ENCODE measurements around the gene MDM4.

The MDM4 gene

GRCh38 chr1:204530932-204531331, 14.7 kb downstream of the MDM4 start:
- no peak for TF ChIP-seq CTCF (conservative IDR thresholded peaks at IDR 0.05; ENCODE audit: control insufficient read depth, insufficient read depth, low read depth, low read length)
- H3K4me3 ChIP-seq (ENCODE audit: control insufficient read depth, low read depth, low read length), result no peak overlapping the region
- no peak for DNase-seq (ENCODE audit: low read depth)

- DNase-seq (ENCODE audit: low read depth), result no peak
- no peak overlapping the region for H3K4me3 ChIP-seq (ENCODE audit: control insufficient read depth, low read depth, low read length)
- TF ChIP-seq CTCF (conservative IDR thresholded peaks at IDR 0.05; ENCODE audit: control insufficient read depth, insufficient read depth, low read depth, low read length), result no peak
Measured at GRCh38 chr1:204532832-204533231, 16.6 kb downstream of the MDM4 start.

GRCh38 chr1:204541626-204542025, 25.4 kb downstream of the MDM4 start:
- no peak for TF ChIP-seq CTCF (conservative IDR thresholded peaks at IDR 0.05; ENCODE audit: control insufficient read depth, insufficient read depth, low read depth, low read length)
- no peak overlapping the region for H3K4me3 ChIP-seq (ENCODE audit: control insufficient read depth, low read depth, low read length)
- no peak for DNase-seq (ENCODE audit: low read depth)

GRCh38 chr1:204544321-204544720, 28.1 kb downstream of the MDM4 start:
- TF ChIP-seq CTCF (conservative IDR thresholded peaks at IDR 0.05; ENCODE audit: control insufficient read depth, insufficient read depth, low read depth, low read length), result no peak

GRCh38 chr1:204545202-204545601, 29.0 kb downstream of the MDM4 start:
- no peak for TF ChIP-seq CTCF (conservative IDR thresholded peaks at IDR 0.05; ENCODE audit: control insufficient read depth, insufficient read depth, low read depth, low read length)
- DNase-seq (ENCODE audit: low read depth), result peak; percentile 60
- no peak overlapping the region for H3K4me3 ChIP-seq (ENCODE audit: control insufficient read depth, low read depth, low read length)

More at GRCh38 chr1:204544321-204544720, 28.1 kb downstream of the MDM4 start:
- DNase-seq (ENCODE audit: low read depth), result peak; percentile 72
- H3K4me3 ChIP-seq (ENCODE audit: control insufficient read depth, low read depth, low read length), result no peak overlapping the region

GRCh38 chr1:204545881-204546280, 29.7 kb downstream of the MDM4 start:
- no peak for DNase-seq (ENCODE audit: low read depth)
- no peak overlapping the region for H3K4me3 ChIP-seq (ENCODE audit: control insufficient read depth, low read depth, low read length)
- no peak for TF ChIP-seq CTCF (conservative IDR thresholded peaks at IDR 0.05; ENCODE audit: control insufficient read depth, insufficient read depth, low read depth, low read length)

GRCh38 chr1:204548265-204548664, 32.1 kb downstream of the MDM4 start:
- no peak for TF ChIP-seq CTCF (conservative IDR thresholded peaks at IDR 0.05; ENCODE audit: control insufficient read depth, insufficient read depth, low read depth, low read length)
- no peak for DNase-seq (ENCODE audit: low read depth)
- no peak overlapping the region for H3K4me3 ChIP-seq (ENCODE audit: control insufficient read depth, low read depth, low read length)

All from fibroblast of mammary gland (primary cell).